Stimulated activated CD4-positive, alpha-beta T cell treated with anti-CD3 and anti-CD28 coated beads, Interleukin-4, amount 100 ng/mL, for 1 hour (primary cell): ENCODE results near the gene MDM2.

Experiments used
- DNase-seq: peaks from one replicate; pipeline ENCODE4 v3.0.0-alpha.2; 2020

Gene MDM2

DNA sequence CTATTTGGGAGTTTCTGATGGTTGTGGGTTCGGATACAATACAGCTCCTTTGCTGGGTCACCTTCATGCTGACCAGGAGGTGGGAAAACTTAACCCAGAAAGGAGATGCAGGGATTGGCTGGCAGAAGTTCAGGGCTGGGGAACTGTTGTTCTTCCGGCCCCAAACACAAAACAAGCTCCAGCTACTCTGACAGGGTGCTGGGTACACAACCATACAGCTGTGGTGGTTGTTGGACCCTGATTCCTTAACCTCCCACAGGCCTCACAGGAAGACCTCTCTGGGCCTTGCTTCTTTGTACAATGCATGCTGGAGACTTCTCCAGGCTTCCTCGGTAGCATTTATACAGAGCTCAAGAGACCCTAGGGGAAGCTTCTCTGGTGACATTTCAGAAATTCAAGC, 77.4 kb downstream of the MDM2 start:
- DNase-seq = no peak

GRCh38 chr12:68886636-68887572, 78.9 kb downstream of the MDM2 start:
- DNase-seq = no peak

- no peak for DNase-seq
Measured at GRCh38 chr12:68887641-68888040, 79.7 kb downstream of the MDM2 start.

DNA sequence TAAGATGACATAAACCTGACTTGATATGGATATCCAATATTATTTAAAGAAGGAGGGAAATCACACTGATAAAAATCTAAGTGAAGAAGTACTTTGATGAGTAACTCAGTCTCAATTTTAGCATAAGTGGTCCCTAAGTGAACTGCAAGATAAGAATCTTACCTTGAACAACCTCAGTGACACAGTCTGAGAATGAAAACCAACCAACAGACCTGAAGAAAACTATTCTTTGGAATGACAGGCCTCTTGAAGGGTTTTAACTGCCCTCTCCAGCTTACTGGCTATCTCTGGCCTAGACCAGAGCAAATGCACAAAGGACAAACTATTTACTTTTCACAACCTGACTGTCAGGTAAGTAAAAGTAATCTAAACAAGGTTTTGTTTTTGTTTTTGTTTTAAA, 80.3 kb downstream of the MDM2 start:
- DNase-seq = no peak

- DNase-seq = no peak
Measured at GRCh38 chr12:68890701-68891113, 82.7 kb downstream of the MDM2 start.

DNA sequence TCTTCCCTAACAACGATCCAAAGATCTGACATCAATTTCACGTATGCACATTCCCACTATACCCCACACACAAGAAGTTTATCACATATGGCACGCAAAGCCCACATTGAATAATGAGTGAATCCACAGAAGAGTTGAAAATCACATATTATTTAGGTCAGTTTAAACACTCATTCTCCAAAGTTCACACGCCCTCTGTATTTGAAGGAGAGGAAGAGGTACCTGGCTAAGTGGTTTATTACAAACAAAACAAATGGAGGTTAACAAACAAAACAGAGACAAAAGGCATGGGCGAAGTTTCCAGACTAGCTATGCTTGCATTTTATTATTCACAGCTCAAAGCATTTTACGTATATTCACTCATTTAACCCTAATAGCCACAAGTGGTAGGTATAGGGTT, 83.2 kb downstream of the MDM2 start:
- no peak for DNase-seq

DNA sequence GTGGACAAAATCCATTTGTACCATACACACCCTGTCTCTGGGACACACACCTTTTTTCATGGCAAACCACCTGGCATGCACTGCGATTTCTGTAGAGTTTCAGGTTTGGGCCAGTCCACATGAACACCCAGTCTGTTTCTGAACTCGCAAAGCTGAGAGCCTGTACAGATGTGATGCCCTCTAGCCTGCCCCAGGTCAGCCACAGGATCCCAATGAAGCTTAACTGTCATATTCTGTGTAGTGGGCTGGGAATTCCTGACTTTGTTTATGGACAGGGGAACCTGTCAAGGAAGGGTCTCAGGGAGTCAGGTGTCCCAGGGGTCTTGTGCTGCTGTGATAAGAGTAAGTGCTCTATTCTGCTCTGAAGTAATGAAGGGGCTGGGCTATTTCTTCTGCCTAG, 85.2 kb downstream of the MDM2 start:
- no peak for DNase-seq

DNA sequence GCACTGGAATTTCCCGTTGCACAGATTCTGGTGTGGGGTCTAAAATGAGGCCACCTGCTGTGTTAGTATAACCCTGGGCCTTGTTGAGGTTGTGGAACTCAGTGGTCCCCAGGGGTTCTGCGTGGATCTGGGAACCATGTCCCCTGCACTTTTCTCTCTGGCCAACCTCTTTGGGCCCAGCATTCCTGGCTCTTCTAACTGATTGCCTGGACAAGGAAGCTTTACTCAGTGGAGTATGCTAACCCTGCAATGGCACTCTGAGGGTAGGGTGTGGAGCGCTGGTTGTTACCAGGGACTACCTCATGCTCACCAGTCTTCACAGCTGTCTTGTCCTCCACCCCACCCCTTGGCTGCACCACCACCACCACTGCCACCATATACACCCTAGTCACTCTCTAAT, 85.8 kb downstream of the MDM2 start:
- DNase-seq = no peak

GRCh38 chr12:68894276-68894855, 86.4 kb downstream of the MDM2 start:
- DNase-seq = no peak

DNA sequence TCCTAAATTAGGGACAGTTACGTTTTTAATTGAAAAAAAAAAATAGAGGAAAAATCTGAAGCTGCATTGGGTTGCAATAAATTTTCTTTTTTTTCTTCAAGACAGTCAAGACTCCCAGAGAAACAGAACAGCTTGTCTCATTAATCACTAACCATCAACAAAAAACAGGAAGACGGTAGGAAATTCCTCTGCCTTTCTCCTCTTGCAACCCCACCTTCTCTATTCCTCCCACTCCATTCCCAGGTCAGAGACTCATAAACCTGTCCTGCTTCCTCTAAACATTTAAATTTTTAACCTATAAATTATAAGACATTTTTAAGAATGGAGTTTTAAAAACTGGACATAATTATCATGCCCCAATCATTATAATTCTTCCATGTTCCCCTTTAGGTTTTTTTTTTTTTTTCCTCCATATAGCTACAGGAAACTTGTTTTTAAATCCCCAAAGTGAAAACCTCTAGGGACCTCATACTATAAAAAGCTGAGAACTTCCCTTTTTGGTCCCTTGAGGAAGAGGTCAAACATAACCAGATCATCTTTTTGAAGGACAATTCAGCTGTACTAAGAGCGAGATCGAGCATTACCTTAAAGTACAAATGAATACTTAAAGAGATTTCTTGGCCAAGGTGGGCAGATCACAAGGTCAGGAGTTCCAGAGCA, 89.0 kb downstream of the MDM2 start:
- DNase-seq = no peak

- DNase-seq = no peak
Measured at GRCh38 chr12:68899251-68899771, 91.3 kb downstream of the MDM2 start.

- DNase-seq = no peak
Measured at GRCh38 chr12:68900241-68900640, 92.3 kb downstream of the MDM2 start.
